Activated naive CD4-positive, alpha-beta T cell treated with anti-CD3 and anti-CD28 coated beads, Interleukin-2, amount 50 U/mL, for 24 hours (primary cell): Measurements from ENCODE around the gene MEAF6.

Experiments used
- H3K27ac Mint-ChIP-seq: one replicate; pipeline ENCODE4 v1.8.0; 2021; ENCODE audit warnings: mild to moderate bottlenecking, mixed read lengths
- H3K27me3 Mint-ChIP-seq: one replicate; pipeline ENCODE4 v1.8.0; 2021; ENCODE audit warnings: mixed read lengths
- H3K36me3 Mint-ChIP-seq: one replicate; pipeline ENCODE4 v1.8.0; 2021; ENCODE audit warnings: mixed read lengths
- H3K4me1 Mint-ChIP-seq: one replicate; pipeline ENCODE4 v1.8.0; 2021; ENCODE audit warnings: mixed read lengths
- H3K4me3 Mint-ChIP-seq: one replicate; pipeline ENCODE4 v1.8.0; 2021; ENCODE audit warnings: mild to moderate bottlenecking, mixed read lengths
- H3K9me3 Mint-ChIP-seq: one replicate; pipeline ENCODE4 v1.8.0; 2021; ENCODE audit warnings: mixed read lengths

The MEAF6 gene

GRCh38 chr1:37481289-37482003 lies 33.1 kb downstream of the MEAF6 start:
- Mint-ChIP-seq H3K4me1 (peaks cover 21% of the 10 kb centered on the region), H3K9me3 (no peaks in the 10 kb centered on the region), H3K4me3 (peak overlapping the region; percentile 11), H3K27me3 (no peaks in the 10 kb centered on the region), H3K36me3 (peaks cover 39% of the 10 kb centered on the region), H3K27ac (peak overlapping the region; percentile 70)

GRCh38 chr1:37480581-37481288 lies 33.8 kb downstream of the MEAF6 start:
- Mint-ChIP-seq H3K36me3 (peaks cover 43% of the 10 kb centered on the region), H3K4me3 (peak overlapping the region; percentile 95), H3K27ac (peak overlapping the region; percentile 70), H3K4me1 (peaks cover 21% of the 10 kb centered on the region), H3K27me3 (no peaks in the 10 kb centered on the region), H3K9me3 (no peaks in the 10 kb centered on the region)

GRCh38 chr1:37480125-37480466 lies 34.5 kb downstream of the MEAF6 start:
- no peaks in the 10 kb centered on the region for H3K9me3 Mint-ChIP-seq
- H3K27me3 Mint-ChIP-seq = no peaks in the 10 kb centered on the region
- H3K4me1 Mint-ChIP-seq = peaks cover 21% of the 10 kb centered on the region
- peak overlapping the region; percentile 95 for H3K4me3 Mint-ChIP-seq
- peak overlapping the region; percentile 98 for H3K27ac Mint-ChIP-seq
- peaks cover 47% of the 10 kb centered on the region for H3K36me3 Mint-ChIP-seq

GRCh38 chr1:37479255-37480124 lies 35.1 kb downstream of the MEAF6 start:
- peak overlapping the region; percentile 98 for H3K27ac Mint-ChIP-seq
- H3K4me1 Mint-ChIP-seq = peaks cover 21% of the 10 kb centered on the region
- peak overlapping the region; percentile 95 for H3K4me3 Mint-ChIP-seq
- H3K9me3 Mint-ChIP-seq = no peaks in the 10 kb centered on the region
- H3K36me3 Mint-ChIP-seq = peaks cover 49% of the 10 kb centered on the region
- no peaks in the 10 kb centered on the region for H3K27me3 Mint-ChIP-seq

- Mint-ChIP-seq H3K4me1 (peaks cover 17% of the 10 kb centered on the region), H3K9me3 (no peaks in the 10 kb centered on the region), H3K27ac (peak overlapping the region; percentile 98), H3K27me3 (no peaks in the 10 kb centered on the region), H3K4me3 (peak overlapping the region; percentile 95), H3K36me3 (peaks cover 46% of the 10 kb centered on the region)
These were observed 35.7 kb downstream of the MEAF6 start for GRCh38 chr1:37478890-37479254.

- H3K4me3 Mint-ChIP-seq = peak overlapping the region; percentile 95
- peaks cover 46% of the 10 kb centered on the region for H3K36me3 Mint-ChIP-seq
- no peaks in the 10 kb centered on the region for H3K9me3 Mint-ChIP-seq
- no peaks in the 10 kb centered on the region for H3K27me3 Mint-ChIP-seq
- H3K27ac Mint-ChIP-seq = peak overlapping the region; percentile 98
- H3K4me1 Mint-ChIP-seq = peaks cover 19% of the 10 kb centered on the region
These were observed 36.1 kb downstream of the MEAF6 start for GRCh38 chr1:37478451-37478881.

GRCh38 chr1:37477946-37478345 lies 36.6 kb downstream of the MEAF6 start:
- Mint-ChIP-seq H3K4me1 (peaks cover 24% of the 10 kb centered on the region), H3K36me3 (peaks cover 46% of the 10 kb centered on the region), H3K9me3 (no peaks in the 10 kb centered on the region), H3K27ac (peak overlapping the region; percentile 98), H3K27me3 (no peaks in the 10 kb centered on the region), H3K4me3 (peak overlapping the region; percentile 95)

- Mint-ChIP-seq H3K36me3 (peaks cover 44% of the 10 kb centered on the region), H3K27ac (peak overlapping the region; percentile 98), H3K4me1 (peaks cover 30% of the 10 kb centered on the region), H3K9me3 (no peaks in the 10 kb centered on the region), H3K4me3 (peak overlapping the region; percentile 95), H3K27me3 (no peaks in the 10 kb centered on the region)
These were observed 37.2 kb downstream of the MEAF6 start for GRCh38 chr1:37477198-37477931.

- Mint-ChIP-seq H3K9me3 (no peaks in the 10 kb centered on the region), H3K4me1 (peaks cover 34% of the 10 kb centered on the region), H3K36me3 (peaks cover 40% of the 10 kb centered on the region), H3K27ac (peak overlapping the region; percentile 98), H3K4me3 (peak overlapping the region; percentile 95), H3K27me3 (no peaks in the 10 kb centered on the region)
These were observed 37.9 kb downstream of the MEAF6 start for GRCh38 chr1:37476460-37477197.

- Mint-ChIP-seq H3K4me1 (peaks cover 29% of the 10 kb centered on the region), H3K9me3 (no peaks in the 10 kb centered on the region), H3K4me3 (peak overlapping the region; percentile 95), H3K27ac (peak overlapping the region; percentile 83), H3K27me3 (no peaks in the 10 kb centered on the region), H3K36me3 (peaks cover 35% of the 10 kb centered on the region)
These were observed 38.5 kb downstream of the MEAF6 start for GRCh38 chr1:37476087-37476452.

GRCh38 chr1:37475380-37476086 lies 39.0 kb downstream of the MEAF6 start:
- H3K9me3 Mint-ChIP-seq = no peaks in the 10 kb centered on the region
- H3K27ac Mint-ChIP-seq = peak overlapping the region; percentile 83
- H3K4me1 Mint-ChIP-seq = peaks cover 24% of the 10 kb centered on the region
- peak overlapping the region; percentile 95 for H3K4me3 Mint-ChIP-seq
- peaks cover 34% of the 10 kb centered on the region for H3K36me3 Mint-ChIP-seq
- H3K27me3 Mint-ChIP-seq = no peaks in the 10 kb centered on the region

GRCh38 chr1:37474697-37475379 lies 39.7 kb downstream of the MEAF6 start:
- no peaks in the 10 kb centered on the region for H3K27me3 Mint-ChIP-seq
- H3K4me1 Mint-ChIP-seq = peaks cover 22% of the 10 kb centered on the region
- peak overlapping the region; percentile 95 for H3K4me3 Mint-ChIP-seq

GRCh38 chr1:37474046-37474696 lies 40.4 kb downstream of the MEAF6 start, which contains the start of gene ZC3H12A:
ZC3H12A (plus strand) TSS chr1:37474580; CDS start chr1:37475497, 917 bp downstream.
- peaks cover 31% of the 10 kb centered on the region for H3K36me3 Mint-ChIP-seq
- H3K9me3 Mint-ChIP-seq = no peaks in the 10 kb centered on the region
- peak within 1 kb of the TSS; percentile 85 for H3K27ac Mint-ChIP-seq
- H3K27me3 Mint-ChIP-seq = no peaks in the 10 kb centered on the region
- peaks cover 29% of the 10 kb centered on the region for H3K4me1 Mint-ChIP-seq
- peak within 1 kb of the TSS; percentile 95 for H3K4me3 Mint-ChIP-seq

More at GRCh38 chr1:37474697-37475379, 39.7 kb downstream of the MEAF6 start:
- Mint-ChIP-seq H3K27ac (peak overlapping the region; percentile 82), H3K36me3 (peaks cover 34% of the 10 kb centered on the region), H3K9me3 (no peaks in the 10 kb centered on the region)
